HUES64 (cell line): ENCODE measurements around the gene ELL2.

Experiments used
- H3K27ac ChIP-seq: 2 replicates; pipeline ENCODE4 v1.7.0; 2013; ENCODE audit warnings: low read depth, low read length, inconsistent platforms
- H3K27me3 ChIP-seq: 2 replicates; pipeline ENCODE4 v1.6.1; 2013; ENCODE audit warnings: mild to moderate bottlenecking, low read length; ENCODE audit not compliant: insufficient read depth
- H3K36me3 ChIP-seq: 2 replicates; pipeline ENCODE4 v1.6.1; 2013; ENCODE audit warnings: mild to moderate bottlenecking, low read length; ENCODE audit not compliant: insufficient read depth
- H3K4me1 ChIP-seq: 2 replicates; pipeline ENCODE4 v1.6.1; 2013; ENCODE audit warnings: mild to moderate bottlenecking, low read length, moderate library complexity; ENCODE audit not compliant: insufficient read depth
- H3K4me3 ChIP-seq: 2 replicates; pipeline ENCODE4 v1.5.1; 2013; ENCODE audit warnings: mild to moderate bottlenecking, low read length, moderate library complexity
- H3K9ac ChIP-seq: 2 replicates; pipeline ENCODE4 v1.6.1; 2013; ENCODE audit warnings: mild to moderate bottlenecking, low read depth, low read length
- H3K9me3 ChIP-seq: 2 replicates; pipeline ENCODE4 v1.6.1; 2013; ENCODE audit warnings: low read depth, low read length; ENCODE audit not compliant: insufficient read depth
- WGBS: fragments of 150-250, 120-280 bp; methylation state at CpG from one replicate; pipeline ENCODE4 v1.1.7; 2013; ENCODE audit warnings: missing lambda C conversion rate; 5-methylcytosine and 5-hydroxymethylcytosine counted together

The ELL2 gene

DNA sequence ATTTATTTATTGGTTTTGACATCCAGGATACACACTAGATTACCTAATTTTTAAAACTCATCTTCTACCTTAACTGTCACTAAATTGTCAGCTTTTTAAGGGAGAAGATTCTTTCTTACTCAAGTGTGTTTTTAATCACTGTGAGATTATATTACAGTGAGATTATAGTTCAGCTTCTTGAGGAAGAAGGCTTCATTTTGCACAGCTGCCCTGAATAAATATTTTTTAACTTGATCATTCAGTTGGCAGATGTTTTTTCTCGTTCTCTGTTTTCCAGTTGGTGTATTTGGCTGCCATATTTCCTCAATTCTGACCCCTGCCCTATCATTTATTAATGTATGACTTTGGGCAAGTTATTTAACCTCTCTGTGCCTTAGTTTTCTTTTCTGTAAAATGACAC is 15.0 kb upstream of the ELL2 start:
- Histone ChIP-seq H3K4me1 (no peaks in the 10 kb centered on the region), H3K9ac (no peak overlapping the region), H3K36me3 (no peaks in the 10 kb centered on the region), H3K27me3 (no peaks in the 10 kb centered on the region), H3K4me3 (no peak overlapping the region), H3K9me3 (peaks cover under 1% of the 10 kb centered on the region; the same call in 1 of the 2 replicates), H3K27ac (no peak overlapping the region)
- WGBS, result 71% methylated on average over 1 of the region's 1 CpG

DNA sequence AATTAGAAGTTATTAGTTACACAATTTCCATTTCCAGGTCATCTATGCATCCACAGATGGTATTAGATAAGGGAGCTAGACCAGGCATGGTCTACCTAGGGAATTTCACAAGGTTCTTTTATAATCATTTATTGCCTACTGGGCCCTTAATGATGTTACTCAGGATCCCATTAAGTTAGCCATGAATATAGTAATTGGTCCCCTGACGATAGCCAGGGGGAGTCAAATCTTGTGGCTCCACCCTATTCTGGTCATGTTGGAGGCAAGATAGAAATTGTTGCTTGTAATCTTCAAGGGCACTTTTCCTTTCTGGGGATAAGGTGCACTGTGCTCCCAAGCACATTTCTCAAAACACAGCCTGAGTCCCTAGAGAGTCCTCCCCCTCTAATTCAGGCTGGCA is 14.1 kb upstream of the ELL2 start:
- H3K4me3 ChIP-seq, result no peak overlapping the region
- H3K36me3 ChIP-seq, result no peaks in the 10 kb centered on the region
- no peaks in the 10 kb centered on the region for H3K27me3 ChIP-seq
- H3K9ac ChIP-seq, result no peak overlapping the region
- no peaks in the 10 kb centered on the region for H3K4me1 ChIP-seq
- peaks cover 2% of the 10 kb centered on the region; the same call in 1 of the 2 replicates for H3K9me3 ChIP-seq
- H3K27ac ChIP-seq, result no peak overlapping the region
- 74% methylated on average over 1 of the region's 1 CpG for WGBS

GRCh38 chr5:95973793-95974325 is 12.2 kb upstream of the ELL2 start:
- Histone ChIP-seq H3K9me3 (peaks cover 2% of the 10 kb centered on the region; the same call in 1 of the 2 replicates), H3K27me3 (no peaks in the 10 kb centered on the region), H3K4me3 (no peak overlapping the region), H3K9ac (no peak overlapping the region), H3K27ac (no peak overlapping the region), H3K36me3 (no peaks in the 10 kb centered on the region), H3K4me1 (no peaks in the 10 kb centered on the region)
- 89% methylated on average over 3 of the region's 3 CpGs for WGBS

DNA sequence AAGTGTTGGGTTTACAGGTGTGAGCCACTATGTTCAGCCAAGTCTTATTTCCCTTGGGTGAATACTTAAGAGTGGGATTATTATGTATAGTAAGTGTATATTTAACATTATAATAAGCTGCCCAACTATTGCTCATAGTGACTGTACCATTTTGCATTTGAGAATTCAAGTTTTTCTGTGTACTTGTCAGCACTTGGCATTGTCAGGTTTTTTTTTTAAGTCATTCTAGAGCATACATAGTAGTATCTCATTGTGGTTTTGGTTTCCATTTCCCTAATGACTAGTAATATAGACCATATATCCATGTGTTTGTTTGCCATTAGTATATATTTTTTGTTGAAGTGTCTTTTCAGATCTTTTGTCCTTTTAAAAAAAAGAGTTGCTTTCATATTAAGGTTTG is 10.5 kb upstream of the ELL2 start:
- Histone ChIP-seq H3K4me3 (no peak overlapping the region), H3K27me3 (no peaks in the 10 kb centered on the region), H3K9ac (no peak overlapping the region), H3K27ac (no peak overlapping the region), H3K36me3 (no peaks in the 10 kb centered on the region), H3K9me3 (peaks cover 2% of the 10 kb centered on the region; the same call in 1 of the 2 replicates), H3K4me1 (no peaks in the 10 kb centered on the region)

GRCh38 chr5:95970359-95970704 is 8.7 kb upstream of the ELL2 start:
- Histone ChIP-seq H3K9ac (no peak overlapping the region), H3K36me3 (no peaks in the 10 kb centered on the region), H3K27ac (no peak overlapping the region), H3K4me1 (no peaks in the 10 kb centered on the region), H3K27me3 (no peaks in the 10 kb centered on the region), H3K9me3 (peaks cover 2% of the 10 kb centered on the region; the same call in 1 of the 2 replicates), H3K4me3 (no peak overlapping the region)
- no CpG with 5 or more reads among the region's 1 CpG for WGBS

GRCh38 chr5:95969651-95970358 is 8.2 kb upstream of the ELL2 start:
- no peak overlapping the region for H3K27ac ChIP-seq
- H3K27me3 ChIP-seq, result no peaks in the 10 kb centered on the region
- H3K4me1 ChIP-seq, result no peaks in the 10 kb centered on the region
- no peaks in the 10 kb centered on the region for H3K36me3 ChIP-seq
- no peak overlapping the region for H3K9ac ChIP-seq
- no peak overlapping the region for H3K4me3 ChIP-seq
- peaks cover 2% of the 10 kb centered on the region; the same call in 1 of the 2 replicates for H3K9me3 ChIP-seq
- 92% methylated on average over 5 of the region's 5 CpGs for WGBS

GRCh38 chr5:95969055-95969454 is 7.4 kb upstream of the ELL2 start:
- H3K27me3 ChIP-seq, result no peaks in the 10 kb centered on the region
- peaks cover 4% of the 10 kb centered on the region for H3K4me1 ChIP-seq
- no peak overlapping the region for H3K4me3 ChIP-seq
- peaks cover 2% of the 10 kb centered on the region; the same call in 1 of the 2 replicates for H3K9me3 ChIP-seq
- no peak overlapping the region for H3K9ac ChIP-seq
- 94% methylated on average over 5 of the region's 5 CpGs for WGBS
- no peak overlapping the region for H3K27ac ChIP-seq
- H3K36me3 ChIP-seq, result no peaks in the 10 kb centered on the region

- Histone ChIP-seq H3K4me1 (peaks cover 21% of the 10 kb centered on the region), H3K4me3 (no peak overlapping the region), H3K27me3 (no peaks in the 10 kb centered on the region), H3K9ac (no peak overlapping the region), H3K27ac (no peak overlapping the region), H3K36me3 (no peaks in the 10 kb centered on the region), H3K9me3 (peaks cover 2% of the 10 kb centered on the region; the same call in 1 of the 2 replicates)
- WGBS, result 97% methylated on average over 1 of the region's 1 CpG
Observed at GRCh38 chr5:95967236-95967635, 5.6 kb upstream of the ELL2 start.

DNA sequence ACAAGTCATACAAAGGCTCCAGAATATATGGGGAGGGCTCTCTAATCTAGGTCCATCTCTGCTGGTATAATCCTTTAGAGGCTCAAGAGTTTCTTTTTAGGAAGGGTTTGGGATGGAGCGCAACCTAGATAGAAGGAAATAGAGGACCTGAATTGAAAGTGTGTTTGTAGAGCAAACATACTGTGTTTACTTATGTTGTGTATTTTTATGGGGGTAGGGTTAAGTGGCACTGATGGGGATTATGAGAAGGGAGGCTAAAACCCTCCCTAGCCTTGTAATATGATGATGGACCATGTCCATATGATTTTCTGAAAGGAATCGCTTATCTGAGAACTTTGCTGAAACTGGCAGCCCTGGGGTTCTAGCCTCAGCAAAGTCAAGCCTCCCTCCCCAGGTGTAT is 4.4 kb upstream of the ELL2 start:
- Histone ChIP-seq H3K36me3 (no peaks in the 10 kb centered on the region), H3K4me1 (peaks cover 21% of the 10 kb centered on the region), H3K9ac (no peak overlapping the region), H3K4me3 (no peak overlapping the region), H3K27me3 (no peaks in the 10 kb centered on the region), H3K9me3 (no peaks in the 10 kb centered on the region), H3K27ac (no peak overlapping the region)
- 85% methylated on average over 2 of the region's 2 CpGs for WGBS

- no peaks in the 10 kb centered on the region for H3K36me3 ChIP-seq
- H3K9ac ChIP-seq, result no peak overlapping the region
- peaks cover 13% of the 10 kb centered on the region for H3K27me3 ChIP-seq
- H3K27ac ChIP-seq, result no peak overlapping the region
- no peaks in the 10 kb centered on the region for H3K9me3 ChIP-seq
- no peak overlapping the region for H3K4me3 ChIP-seq
- 90% methylated on average over 4 of the region's 8 CpGs for WGBS
- peaks cover 32% of the 10 kb centered on the region for H3K4me1 ChIP-seq
Observed at GRCh38 chr5:95963650-95964410, 2.2 kb upstream of the ELL2 start.

- Histone ChIP-seq H3K9ac (peak overlapping the region; percentile 61), H3K4me1 (peaks cover 42% of the 10 kb centered on the region), H3K27ac (peak overlapping the region; percentile 86)
Observed at GRCh38 chr5:95962785-95963184, 1.1 kb upstream of the ELL2 start.

More at GRCh38 chr5:95962785-95963184, 1.1 kb upstream of the ELL2 start:
- WGBS, result 72% methylated on average over 5 of the region's 6 CpGs
- Histone ChIP-seq H3K27me3 (peaks cover 13% of the 10 kb centered on the region), H3K36me3 (no peaks in the 10 kb centered on the region), H3K4me3 (peak overlapping the region; percentile 82), H3K9me3 (no peaks in the 10 kb centered on the region)
